HepG2 (cell line): Measurements from ENCODE around the gene LBX2. TPM values are rescaled to one million over a fixed set of nuclear protein-coding genes. Genes with fewer than 3 reads are reported as not detected.

ENCODE experiments used
- ETV5 ChIP-seq: IDR thresholded peaks from 2 replicates; pipeline ENCODE4 v1.6.1; 2018; ENCODE audit warnings: missing biosample characterization, missing genetic modification reagents, inconsistent platforms, borderline replicate concordance
- HNF1B ChIP-seq: sonication (generic); formaldehyde crosslinking; IDR thresholded peaks from 2 replicates; pipeline ENCODE4 v1.5.1; 2020; ENCODE audit warnings: mild to moderate bottlenecking, moderate library complexity, missing genetic modification reagents
- IKZF5 ChIP-seq: IDR thresholded peaks from 2 replicates; pipeline ENCODE4 v1.6.1; 2018; ENCODE audit warnings: missing genetic modification reagents, mild to moderate bottlenecking, missing compliant biosample characterization
- MAFF ChIP-seq: IDR thresholded peaks from 2 replicates; pipeline ENCODE4 v1.6.1; 2011; ENCODE audit warnings: low read depth, low read length, improper control_type of control experiment
- RXRA ChIP-seq: sonication (generic); formaldehyde crosslinking; IDR thresholded peaks from 2 replicates; pipeline ENCODE4 v1.5.1; 2020; ENCODE audit warnings: missing genetic modification reagents
- SKI ChIP-seq: fragments of 450-650 bp; IDR thresholded peaks from one replicate; pipeline ENCODE4 v1.6.1; 2018; ENCODE audit warnings: mild to moderate bottlenecking; ENCODE audit not compliant: partially characterized antibody
- STAG1 ChIP-seq: sonication (generic); formaldehyde crosslinking; IDR thresholded peaks from 2 replicates; pipeline ENCODE4 v1.4.0; 2020; ENCODE audit warnings: missing genetic modification reagents
- TGIF2 ChIP-seq: IDR thresholded peaks from 2 replicates; pipeline ENCODE4 v1.6.1; 2016; ENCODE audit warnings: control low read depth, missing compliant biosample characterization
- THAP11 ChIP-seq: IDR thresholded peaks from 2 replicates; pipeline ENCODE4 v1.6.1; 2016; ENCODE audit warnings: missing biosample characterization, missing genetic modification reagents
- ZBTB20 ChIP-seq: sonication (generic); formaldehyde crosslinking; IDR thresholded peaks from 2 replicates; pipeline ENCODE4 v1.8.1; 2023; ENCODE audit warnings: missing genetic modification reagents, low read depth, mild to moderate bottlenecking, borderline replicate concordance
- ZNF574 ChIP-seq: sonication (generic); formaldehyde crosslinking; IDR thresholded peaks from 2 replicates; pipeline ENCODE4 v1.4.0; 2020; ENCODE audit warnings: missing genetic modification reagents
- ZNF589 ChIP-seq: sonication (generic); formaldehyde crosslinking; conservative IDR thresholded peaks from 2 replicates; pipeline ENCODE4 v1.8.0; 2022; ENCODE audit warnings: mild to moderate bottlenecking, moderate library complexity, missing genetic modification reagents
- ZNF761 ChIP-seq: sonication (generic); formaldehyde crosslinking; conservative IDR thresholded peaks from 2 replicates; pipeline ENCODE4 v1.4.0; 2020; ENCODE audit warnings: mild to moderate bottlenecking, missing genetic modification reagents
- ZNF766 ChIP-seq: sonication (generic); formaldehyde crosslinking; IDR thresholded peaks from 2 replicates; pipeline ENCODE4 v1.5.0; 2020; ENCODE audit warnings: missing genetic modification reagents, borderline replicate concordance
- ZNF781 ChIP-seq: sonication (generic); formaldehyde crosslinking; IDR thresholded peaks from 2 replicates; pipeline ENCODE4 v1.5.1; 2020; ENCODE audit warnings: borderline replicate concordance, mild to moderate bottlenecking, missing genetic modification reagents; ENCODE audit errors: not compliant biosample characterization
- polyA plus RNA-seq, 8 experiments: library from polyadenylated mRNA; depleted of rRNA in 3 of 8; stranded (reverse) in 7 of 8; unstranded in 1 of 8; fragments of >200 nt; fragmentation: Illumina TruSeq in 4 of 8; extraction: Trizol in 4 of 8; gene quantifications; 2 replicates each; pipeline versions ENCODE4 v1.2.1 to v1.2.3, GENCODE V29; 2011 to 2016; ENCODE audit warnings: low read depth in 4 of 8, missing spikeins in 1 of 8, mixed read lengths in 1 of 8; ENCODE audit not compliant: insufficient read depth in 1 of 8
- total RNA-seq, 5 experiments: library from RNA; depleted of rRNA; stranded (reverse); fragments of >200 nt; fragmentation: Illumina TruSeq; extraction: Trizol; gene quantifications; 2 replicates each; pipeline ENCODE4 v1.2.3, GENCODE V29; 2016; ENCODE audit warnings: low read depth in 1 of 5
- TF ChIP-seq, protein P1 (sequence below): IDR thresholded peaks from 2 replicates; pipeline ENCODE4 v1.6.1; 2016
- TF ChIP-seq, protein P2 (sequence below): sonication (generic); formaldehyde crosslinking; IDR thresholded peaks from 2 replicates; pipeline ENCODE4 v1.8.1; 2023; ENCODE audit warnings: mild to moderate bottlenecking, missing genetic modification reagents, borderline replicate concordance

The LBX2 gene
- total and polyA plus RNA-seq, 2 of the 13 experiments (the other 11 are each of a cell fraction or from before 2014, with no cell fraction given): 6.4 to 8.1 TPM

GRCh38 chr2:74496997-74497776, 2.2 kb downstream of the LBX2 start (continued):
- TF ChIP-seq ZNF761 (CRISPR knock-in tag) (peak; percentile 49; the same call in 1 of the 2 replicates), ZNF766 (CRISPR knock-in tag) (0 out of 2 replicates have a peak, but pooled peaks have one; percentile 37), ETV5 (CRISPR knock-in tag) (peak; percentile 53; the same call in 1 of the 2 replicates), ZNF781 (CRISPR knock-in tag) (peak; percentile 16), RXRA (CRISPR knock-in tag) (peak; percentile 54; the same call in 1 of the 2 replicates), ZBTB20 (no peak; the same call in 1 of the 2 replicates), THAP11 (CRISPR knock-in tag) (peak; percentile 25; the same call in 1 of the 2 replicates), ZNF574 (CRISPR knock-in tag) (no peak; the same call in 1 of the 2 replicates), IKZF5 (CRISPR knock-in tag) (peak; percentile 8; the same call in 1 of the 2 replicates), TGIF2 (CRISPR knock-in tag) (peak; percentile 55; the same call in 1 of the 2 replicates), MAFF (no peak), SKI (peak; percentile 74), HNF1B (CRISPR knock-in tag) (0 out of 2 replicates have a peak, but pooled peaks have one; percentile 44), ZNF589 (CRISPR knock-in tag) (no peak), STAG1 (CRISPR knock-in tag) (no peak)
- TF ChIP-seq, protein P1, sequence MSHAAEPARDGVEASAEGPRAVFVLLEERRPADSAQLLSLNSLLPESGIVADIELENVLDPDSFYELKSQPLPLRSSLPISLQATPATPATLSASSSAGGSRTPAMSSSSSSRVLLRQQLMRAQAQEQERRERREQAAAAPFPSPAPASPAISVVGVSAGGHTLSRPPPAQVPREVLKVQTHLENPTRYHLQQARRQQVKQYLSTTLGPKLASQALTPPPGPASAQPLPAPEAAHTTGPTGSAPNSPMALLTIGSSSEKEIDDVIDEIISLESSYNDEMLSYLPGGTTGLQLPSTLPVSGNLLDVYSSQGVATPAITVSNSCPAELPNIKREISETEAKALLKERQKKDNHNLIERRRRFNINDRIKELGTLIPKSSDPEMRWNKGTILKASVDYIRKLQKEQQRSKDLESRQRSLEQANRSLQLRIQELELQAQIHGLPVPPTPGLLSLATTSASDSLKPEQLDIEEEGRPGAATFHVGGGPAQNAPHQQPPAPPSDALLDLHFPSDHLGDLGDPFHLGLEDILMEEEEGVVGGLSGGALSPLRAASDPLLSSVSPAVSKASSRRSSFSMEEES (CRISPR knock-in tag): 0 out of 2 replicates have a peak, but pooled peaks have one; percentile 21
- TF ChIP-seq, protein P2, sequence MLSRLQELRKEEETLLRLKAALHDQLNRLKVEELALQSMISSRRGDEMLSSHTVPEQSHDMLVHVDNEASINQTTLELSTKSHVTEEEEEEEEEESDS (CRISPR knock-in tag): no peak
- TF ChIP-seq, all 625 proteins: peak for 152
